ENCODE data around the gene ZNF654. TPM values are rescaled to one million over a fixed set of nuclear protein-coding genes. Genes with fewer than 3 reads are reported as not detected.
"Not testable (repeated sequence)": the region's sequence is repeated elsewhere in the genome, so short reads cannot be mapped to it uniquely, and the experiment has no call there.

The ZNF654 gene
- total RNA-seq, 1 donor from 2014 or later = 16.7 TPM

- H3K9me3 ChIP-seq = no peaks in the 10 kb centered on the region
- H3K27ac ChIP-seq = no peak overlapping the region
- no peak overlapping the region for H3K4me3 ChIP-seq
- H3K4me1 ChIP-seq = no peaks in the 10 kb centered on the region
- intact Hi-C loops (cut with DNase I) = no loop called here
- no peak for DNase-seq (ENCODE audit: extremely low spot score in 2 of 2)
- peaks cover 5 to 9% of the 10 kb centered on the region in 2 donors for H3K36me3 ChIP-seq
- TF ChIP-seq POLR2AphosphoS5 (IDR thresholded peaks at IDR 0.05; ENCODE audit: insufficient read depth in 1 of 2, low read depth in 1 of 2) = no peak
- TF ChIP-seq POLR2A (IDR thresholded peaks at IDR 0.05) = no peak
- no peak for TF ChIP-seq CTCF (IDR thresholded peaks at IDR 0.05)
- no peaks in the 10 kb centered on the region for H3K27me3 ChIP-seq
Measured at GRCh38 chr3:88114878-88115549, 56.0 kb downstream of the ZNF654 start.

GRCh38 chr3:88117683-88118082 lies 58.6 kb downstream of the ZNF654 start:
- no peak for DNase-seq (ENCODE audit: extremely low spot score in 2 of 2)
- TF ChIP-seq POLR2A (IDR thresholded peaks at IDR 0.05) = no peak
- TF ChIP-seq POLR2AphosphoS5 (IDR thresholded peaks at IDR 0.05; ENCODE audit: insufficient read depth in 1 of 2, low read depth in 1 of 2) = no peak
- TF ChIP-seq CTCF (IDR thresholded peaks at IDR 0.05) = no peak
- H3K36me3 ChIP-seq = peaks cover 5 to 9% of the 10 kb centered on the region in 2 donors
- no peaks in the 10 kb centered on the region for H3K27me3 ChIP-seq
- no peak overlapping the region for H3K27ac ChIP-seq
- no peaks in the 10 kb centered on the region for H3K9me3 ChIP-seq
- H3K4me3 ChIP-seq = no peak overlapping the region
- intact Hi-C loops (cut with DNase I) = no loop called here
- no peaks in the 10 kb centered on the region for H3K4me1 ChIP-seq

GRCh38 chr3:88118603-88119002 lies 59.5 kb downstream of the ZNF654 start:
- H3K27ac ChIP-seq; H3K4me3 ChIP-seq; H3K4me1 ChIP-seq; H3K9me3 ChIP-seq; intact Hi-C loops (cut with DNase I); H3K27me3 ChIP-seq; DNase-seq (ENCODE audit: extremely low spot score in 2 of 2); H3K36me3 ChIP-seq: not testable (repeated sequence)

- Histone ChIP-seq H3K9me3 (no peaks in the 10 kb centered on the region), H3K4me1 (no peaks in the 10 kb centered on the region)
Measured at GRCh38 chr3:88123526-88123925, 64.5 kb downstream of the ZNF654 start.

GRCh38 chr3:88131695-88132094 lies 72.6 kb downstream of the ZNF654 start:
- Histone ChIP-seq H3K36me3 (peaks cover 5 to 17% of the 10 kb centered on the region in 2 donors), H3K27me3 (no peaks in the 10 kb centered on the region), H3K27ac (no peak overlapping the region), H3K4me3 (no peak overlapping the region), H3K9me3 (no peaks in the 10 kb centered on the region), H3K4me1 (no peaks in the 10 kb centered on the region)
- DNase-seq (ENCODE audit: extremely low spot score in 2 of 2) = no peak
- TF ChIP-seq POLR2A (IDR thresholded peaks at IDR 0.05) (no peak), POLR2AphosphoS5 (IDR thresholded peaks at IDR 0.05; ENCODE audit: insufficient read depth in 1 of 2, low read depth in 1 of 2) (no peak), CTCF (IDR thresholded peaks at IDR 0.05) (no peak)
- intact Hi-C loops (cut with DNase I) = no loop called here

More at GRCh38 chr3:88123526-88123925, 64.5 kb downstream of the ZNF654 start:
- intact Hi-C loops (cut with DNase I) = no loop called here
- Histone ChIP-seq H3K36me3 (no peaks in the 10 kb centered on the region), H3K27me3 (no peaks in the 10 kb centered on the region), H3K27ac (no peak overlapping the region), H3K4me3 (no peak overlapping the region)
- no peak for DNase-seq (ENCODE audit: extremely low spot score in 2 of 2)
- TF ChIP-seq POLR2A (IDR thresholded peaks at IDR 0.05) = no peak
- TF ChIP-seq POLR2AphosphoS5 (IDR thresholded peaks at IDR 0.05; ENCODE audit: insufficient read depth in 1 of 2, low read depth in 1 of 2) = no peak
- no peak for TF ChIP-seq CTCF (IDR thresholded peaks at IDR 0.05)
